ENCODE results near the gene S100A6.

The S100A6 gene

GRCh38 chr1:153503766-153504165 is 32.0 kb downstream of the S100A6 start:
- DNase-seq (ENCODE audit: low read depth, low spot score): no peak

GRCh38 chr1:153498746-153499145 is 37.0 kb downstream of the S100A6 start:
- DNase-seq (ENCODE audit: low read depth, low spot score): no peak

GRCh38 chr1:153495536-153495935 is 40.3 kb downstream of the S100A6 start:
- no peak for DNase-seq (ENCODE audit: low read depth, low spot score)

GRCh38 chr1:153494976-153495535 is 40.7 kb downstream of the S100A6 start:
- DNase-seq (ENCODE audit: low read depth, low spot score): peak; percentile 58

- DNase-seq (ENCODE audit: low read depth, low spot score): no peak
Observed at GRCh38 chr1:153493343-153493960, 42.3 kb downstream of the S100A6 start.

GRCh38 chr1:153490272-153491051 is 45.3 kb downstream of the S100A6 start:
- no peak for DNase-seq (ENCODE audit: low read depth, low spot score)

GRCh38 chr1:153488731-153489130 is 47.1 kb downstream of the S100A6 start:
- no peak for DNase-seq (ENCODE audit: low read depth, low spot score)

- DNase-seq (ENCODE audit: low read depth, low spot score): no peak
Observed at GRCh38 chr1:153487707-153488106, 48.1 kb downstream of the S100A6 start.

GRCh38 chr1:153485863-153486262 is 49.9 kb downstream of the S100A6 start:
- DNase-seq (ENCODE audit: low read depth, low spot score): no peak

All from activated naive CD8-positive, alpha-beta T cell treated with anti-CD3 and anti-CD28 coated beads, Interleukin-2, amount 50 U/mL, for 16 hours (primary cell).